ENCODE data around the gene CERK.
"Not testable (repeated sequence)": the region's sequence is repeated elsewhere in the genome, so short reads cannot be mapped to it uniquely, and the experiment has no call there.

Gene CERK

GRCh38 chr22:46659059-46659790 lies 78.8 kb downstream of the CERK start:
- DNase-seq, result no peak

GRCh38 chr22:46657996-46658947 lies 79.8 kb downstream of the CERK start:
- DNase-seq, result no peak

- DNase-seq, result no peak
Observed at GRCh38 chr22:46657655-46657953, 80.4 kb downstream of the CERK start.

GRCh38 chr22:46656856-46657654 lies 81.0 kb downstream of the CERK start:
- DNase-seq, result no peak

- DNase-seq, result no peak
Observed at GRCh38 chr22:46655861-46656608, 82.0 kb downstream of the CERK start.

- DNase-seq, result no peak
Observed at GRCh38 chr22:46654927-46655595, 83.0 kb downstream of the CERK start.

- DNase-seq, result no peak
Observed at GRCh38 chr22:46654426-46654825, 83.6 kb downstream of the CERK start.

- DNase-seq, result no peak
Observed at GRCh38 chr22:46653596-46653995, 84.5 kb downstream of the CERK start.

- no peak for DNase-seq
Observed at GRCh38 chr22:46652847-46653331, 85.2 kb downstream of the CERK start.

GRCh38 chr22:46652081-46652846 lies 85.8 kb downstream of the CERK start:
- DNase-seq, result no peak

GRCh38 chr22:46651316-46651715 lies 86.7 kb downstream of the CERK start:
- no peak for DNase-seq

- DNase-seq, result no peak
Observed at GRCh38 chr22:46650078-46650810, 87.8 kb downstream of the CERK start.

GRCh38 chr22:46649141-46650077 lies 88.6 kb downstream of the CERK start:
- DNase-seq, result peak; percentile 34

GRCh38 chr22:46648225-46648820 lies 89.7 kb downstream of the CERK start:
- not testable (repeated sequence) for DNase-seq

- DNase-seq, result no peak
Observed at GRCh38 chr22:46646531-46647215, 91.4 kb downstream of the CERK start.

GRCh38 chr22:46642840-46643480 lies 95.1 kb downstream of the CERK start:
- DNase-seq, result not testable (repeated sequence)

GRCh38 chr22:46641811-46642266 lies 96.2 kb downstream of the CERK start:
- DNase-seq, result no peak
